ENCODE measurements around the gene ARHGEF16.
A peak's percentile ranks its signal among the peaks of the same experiment; 100 is the strongest.

Gene ARHGEF16

GRCh38 chr1:3530086-3530925 lies 75.8 kb downstream of the ARHGEF16 start:
- no peaks in the 10 kb centered on the region for H3F3A ChIP-seq (ENCODE audit: insufficient read depth, low read length)
- peak overlapping the region; percentile 73; the same call in 1 of the 2 replicates for H3K4me2 ChIP-seq (ENCODE audit: low read depth, low read length)
- H3K79me2 ChIP-seq (ENCODE audit: low read length), result no peaks in the 10 kb centered on the region
- no peaks in the 10 kb centered on the region for H3K4me1 ChIP-seq (ENCODE audit: low read length)
- no peaks in the 10 kb centered on the region for H3K9me3 ChIP-seq (replicated peaks; ENCODE audit: insufficient read depth, low read length)
- H3K27me3 ChIP-seq (replicated peaks; ENCODE audit: insufficient read depth, low read length), result peaks cover 89% of the 10 kb centered on the region
- H3K4me3 ChIP-seq (ENCODE audit: low read length), result peak overlapping the region; percentile 44
- 0 out of 2 replicates have a peak overlapping the region, but pooled peaks have one; percentile 42 for H2AFZ ChIP-seq (ENCODE audit: low read length)
- H3K27ac ChIP-seq (ENCODE audit: low read length), result no peak overlapping the region
- no peak for DNase-seq
- no peaks in the 10 kb centered on the region for H4K20me1 ChIP-seq (ENCODE audit: insufficient read depth, low read length)
- TF ChIP-seq EZH2phosphoT487 (IDR thresholded peaks at IDR 0.05; ENCODE audit: low read length), result no peak
- no peak for TF ChIP-seq EZH2 (optimal IDR thresholded peaks at IDR 0.05; ENCODE audit: low read depth, low read length)
- no peak overlapping the region for H3K9ac ChIP-seq (ENCODE audit: low read length)
- H3K36me3 ChIP-seq (replicated peaks; ENCODE audit: insufficient read depth, low read length), result no peaks in the 10 kb centered on the region
- no peaks in the 10 kb centered on the region for H3K9me2 ChIP-seq (replicated peaks; ENCODE audit: insufficient read depth, low read length)
